RWPE1 (cell line): ENCODE data around the gene GRM8.

Source experiments
- CTCF ChIA-PET: fragments of 350-600 bp; sonication (Branson Sonifier 250); formaldehyde crosslinking; extraction: SDS; loops from one replicate; lab custom pipeline; 2021; lab: Yijun Ruan, JAX
- POLR2A ChIA-PET: fragments of 400-600 bp; formaldehyde crosslinking; extraction: SDS; loops from one replicate; lab custom pipeline; 2020; ENCODE audit warnings: antibody characterized with exemption; ENCODE audit not compliant: low non-redundant PET; lab: Yijun Ruan, JAX
- DNase-seq: peaks from one replicate; pipeline ENCODE4 v3.0.0; 2012; ENCODE audit warnings: low spot score
- H3K27ac ChIP-seq: fragments of 450-650 bp; 2 replicates; pipeline ENCODE4 v1.5.1; 2017
- CTCF ChIP-seq: fragments of 450-650 bp; conservative IDR thresholded peaks from 2 replicates; pipeline ENCODE4 v1.5.1; 2017; ENCODE audit warnings: low read depth, mild to moderate bottlenecking

GRM8 gene

GRCh38 chr7:126401918-126402317 lies 850.8 kb downstream of the GRM8 start:
- CTCF ChIA-PET, result no interaction called here
- H3K27ac ChIP-seq, result no peak overlapping the region
- no peak for DNase-seq
- TF ChIP-seq CTCF, result no peak
- POLR2A ChIA-PET, result no interaction called here

GRCh38 chr7:126398851-126399529 lies 853.8 kb downstream of the GRM8 start:
- POLR2A ChIA-PET, result no interaction called here
- no peak overlapping the region for H3K27ac ChIP-seq
- CTCF ChIA-PET, result no interaction called here
- TF ChIP-seq CTCF, result no peak
- DNase-seq, result no peak

GRCh38 chr7:126398285-126398684 lies 854.5 kb downstream of the GRM8 start:
- H3K27ac ChIP-seq, result no peak overlapping the region
- ChIA-PET CTCF (no interaction called here), POLR2A (no interaction called here)
- TF ChIP-seq CTCF, result no peak
- DNase-seq, result no peak

- TF ChIP-seq CTCF, result no peak
- ChIA-PET CTCF (no interaction called here), POLR2A (no interaction called here)
- no peak for DNase-seq
- H3K27ac ChIP-seq, result no peak overlapping the region; the same call in 1 of the 2 replicates
These were observed 858.3 kb downstream of the GRM8 start for GRCh38 chr7:126394406-126394805.
